Measurements from ENCODE around the gene MYO5C. TPM values are rescaled to one million over a fixed set of nuclear protein-coding genes. Genes with fewer than 3 reads are reported as not detected.
A peak's percentile ranks its signal among the peaks of the same experiment; 100 is the strongest.

MYO5C gene
- total RNA-seq, 1 donor from 2014 or later, result 2.2 TPM

DNA sequence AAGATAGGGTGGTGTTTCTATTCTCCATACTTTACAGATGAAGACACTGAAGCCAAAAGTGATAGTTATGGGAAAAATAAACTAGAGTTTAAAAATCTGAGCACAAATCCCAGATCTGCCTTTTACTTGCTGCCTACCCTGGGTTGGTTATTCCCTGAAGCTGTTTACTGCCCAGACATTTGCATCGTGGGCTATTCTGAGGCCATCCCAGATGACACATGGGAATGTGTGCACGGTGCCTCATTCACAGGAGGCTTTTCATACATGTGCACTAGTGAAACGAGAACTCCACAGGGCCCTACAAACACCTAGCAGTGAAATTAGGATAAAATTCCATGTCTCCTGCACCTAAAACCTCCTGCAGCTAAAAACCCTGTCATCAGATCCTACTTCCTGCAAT, 17.5 kb downstream of the MYO5C start:
- no peak for DNase-seq (ENCODE audit: low spot score)

DNA sequence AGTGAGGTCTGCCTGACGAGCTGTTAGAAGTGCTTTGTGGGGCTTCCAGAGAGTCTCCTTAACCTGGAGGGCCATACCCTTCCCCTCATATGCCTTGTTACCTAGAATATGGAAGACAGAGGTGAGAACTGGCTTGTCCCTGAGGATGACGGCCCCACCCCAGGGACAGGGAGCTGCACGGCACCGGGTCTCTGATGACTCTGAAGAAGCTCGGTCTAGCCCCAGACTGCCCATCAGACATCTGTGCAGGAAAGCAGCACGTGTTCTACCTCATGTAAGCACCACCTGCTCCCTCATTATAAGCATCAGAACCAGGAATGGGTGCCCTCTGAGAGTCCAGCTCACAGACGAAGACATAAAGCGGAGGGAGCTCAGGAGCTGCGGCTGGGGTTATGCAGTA, 18.0 kb downstream of the MYO5C start:
- no peak for DNase-seq (ENCODE audit: low spot score)

DNA sequence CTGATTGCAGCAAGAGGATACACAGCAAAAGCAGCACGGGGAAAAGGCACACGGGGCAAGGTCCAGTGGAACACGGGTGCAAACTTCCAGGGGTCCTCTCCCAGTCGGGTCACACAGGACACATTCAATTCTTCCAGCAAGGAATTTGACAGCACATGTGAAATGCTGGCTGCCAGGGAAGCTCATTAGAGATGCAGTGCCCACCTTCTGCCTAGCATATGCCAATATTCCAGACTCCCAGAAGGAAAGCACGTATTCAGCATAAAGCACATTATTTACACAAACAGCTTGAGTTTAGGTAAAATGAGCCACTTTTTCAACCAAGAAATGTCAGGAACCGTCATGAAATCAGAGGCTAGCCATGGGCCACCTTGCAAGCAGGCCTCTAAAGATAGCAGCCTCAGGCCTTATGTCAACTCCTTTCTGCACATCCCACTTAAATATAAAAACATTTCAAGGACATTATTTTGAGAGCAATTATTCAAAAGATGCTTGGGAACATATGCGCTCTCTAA, 19.3 kb downstream of the MYO5C start:
- no peak for DNase-seq (ENCODE audit: low spot score)

DNA sequence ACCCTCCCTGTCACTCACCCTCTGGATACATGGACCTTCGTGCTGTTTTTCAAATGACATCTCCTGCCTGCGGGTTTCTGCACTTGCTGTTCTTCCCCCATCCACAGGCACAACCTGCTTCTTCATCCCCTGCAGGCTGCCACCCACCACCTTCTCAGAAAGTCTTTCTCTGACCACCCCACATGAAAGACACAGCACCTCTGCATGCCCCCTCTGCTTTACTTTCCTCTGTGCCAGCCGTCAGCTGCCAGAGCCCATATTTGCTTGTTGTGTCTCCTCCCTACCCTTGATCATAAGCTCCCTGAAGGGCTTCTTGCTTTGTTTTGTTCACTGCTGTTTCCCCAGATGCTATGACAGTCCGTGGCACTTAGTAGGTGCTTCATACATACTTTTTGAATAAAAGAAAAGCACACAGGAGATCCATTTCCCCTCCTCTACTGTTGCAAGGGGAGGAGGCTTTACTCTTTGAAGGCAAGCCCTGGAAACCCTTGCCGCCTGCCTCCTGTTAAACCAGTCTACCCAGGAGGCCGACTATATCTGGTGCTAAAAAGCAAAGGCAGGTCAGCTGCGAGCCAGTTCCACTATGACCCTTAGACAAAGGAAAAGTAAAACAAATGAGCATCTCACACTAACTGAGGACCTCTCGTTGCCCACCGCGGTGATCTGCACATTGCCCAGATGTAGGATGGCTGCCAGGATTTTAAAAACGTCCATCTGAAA, 31.9 kb downstream of the MYO5C start:
- DNase-seq (ENCODE audit: low spot score), result no peak

DNA sequence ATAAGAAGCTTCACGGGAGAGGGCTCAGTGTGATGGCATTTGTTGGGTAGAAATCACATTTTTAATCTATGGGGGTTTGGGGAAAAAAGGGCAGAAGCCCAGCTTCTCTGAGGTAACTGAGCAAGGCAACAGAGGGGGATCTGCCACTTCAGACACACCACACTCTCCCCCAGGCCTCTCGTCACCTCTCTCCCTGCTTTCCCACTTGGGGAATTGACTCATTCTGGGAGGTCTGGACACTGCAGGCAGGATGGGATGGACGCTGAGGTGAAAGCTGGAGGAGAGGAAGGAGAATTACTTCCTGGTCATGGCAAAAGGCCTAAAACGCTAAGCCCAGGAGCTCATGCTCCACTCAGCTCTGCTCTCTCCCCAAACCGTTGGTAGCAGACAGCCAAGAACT, 33.2 kb downstream of the MYO5C start:
- no peak for DNase-seq (ENCODE audit: low spot score)

DNA sequence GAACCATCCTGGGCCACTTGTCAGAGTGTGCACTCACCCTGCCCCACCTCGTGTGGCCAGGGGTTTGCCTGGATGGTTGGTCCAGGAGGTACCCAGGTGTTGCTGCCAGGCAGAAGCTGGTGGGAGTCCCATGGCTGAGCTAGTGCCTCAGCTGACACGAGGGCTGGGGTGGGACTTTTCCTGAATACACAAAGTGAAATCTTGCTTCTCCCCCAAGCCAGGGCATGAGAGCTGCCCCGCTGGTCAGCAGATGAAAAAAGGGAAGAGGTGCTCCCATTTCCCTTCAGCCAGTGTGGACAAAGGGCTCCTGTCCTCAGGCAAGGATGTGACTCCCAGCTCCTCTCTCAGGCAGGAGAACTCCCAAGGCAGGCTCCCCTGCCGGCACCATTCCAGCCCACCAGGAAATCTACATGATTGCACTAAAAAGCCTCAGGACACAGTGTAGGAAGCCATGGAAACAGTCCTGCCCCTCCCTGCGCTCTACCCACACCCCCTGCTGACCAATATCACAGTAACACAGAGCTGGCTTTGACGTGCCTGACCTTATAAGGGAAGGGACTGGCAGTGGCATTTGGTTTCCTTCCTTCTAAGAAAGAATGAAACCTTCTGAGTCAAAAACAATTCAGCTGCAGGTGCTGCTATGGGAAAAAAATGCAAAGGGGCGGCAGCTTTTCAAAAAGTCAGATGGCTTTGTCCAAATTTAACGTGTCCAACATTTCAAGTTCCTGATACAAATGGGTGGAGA, 33.9 kb downstream of the MYO5C start:
- peak; percentile 72 for DNase-seq (ENCODE audit: low spot score)

DNA sequence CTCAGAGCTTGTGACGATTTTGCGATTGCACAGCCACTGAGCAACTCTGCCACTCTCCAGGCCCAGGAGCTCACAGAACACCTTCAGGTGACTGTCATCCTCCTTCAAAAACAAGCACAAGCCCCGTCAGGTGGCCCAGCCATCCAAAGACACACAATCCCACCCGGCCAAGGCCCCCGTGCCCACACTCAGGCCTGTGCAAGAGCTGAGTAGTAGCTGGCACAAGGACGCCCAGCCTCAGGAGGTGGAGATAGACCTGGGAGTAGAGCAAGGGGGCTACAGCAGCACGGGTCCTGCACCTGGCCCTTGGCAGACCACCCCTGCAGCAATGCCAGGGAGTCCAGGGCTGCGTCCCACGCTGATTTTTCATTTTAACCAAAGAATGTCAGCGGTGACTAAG, 34.6 kb downstream of the MYO5C start:
- no peak for DNase-seq (ENCODE audit: low spot score)

DNA sequence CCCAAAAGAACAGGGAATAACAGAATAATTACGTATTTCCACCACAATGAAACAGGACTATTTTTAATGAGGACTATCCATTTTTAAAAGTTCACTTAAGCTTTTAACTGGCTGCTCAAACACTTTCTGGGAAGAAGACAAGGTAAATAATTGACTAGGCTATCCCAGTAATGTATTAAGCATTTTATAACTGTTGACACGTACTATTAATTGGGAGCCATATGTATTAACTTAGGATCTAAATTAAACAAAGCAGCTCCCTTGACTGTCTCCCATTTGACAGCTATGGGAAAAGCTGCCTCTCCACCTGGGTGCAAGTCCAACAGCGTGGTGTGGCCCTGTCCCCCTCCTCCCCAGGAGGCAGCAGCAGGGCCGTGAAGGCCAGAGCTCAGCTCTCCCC, 36.1 kb downstream of the MYO5C start:
- no peak for DNase-seq (ENCODE audit: low spot score)

DNA sequence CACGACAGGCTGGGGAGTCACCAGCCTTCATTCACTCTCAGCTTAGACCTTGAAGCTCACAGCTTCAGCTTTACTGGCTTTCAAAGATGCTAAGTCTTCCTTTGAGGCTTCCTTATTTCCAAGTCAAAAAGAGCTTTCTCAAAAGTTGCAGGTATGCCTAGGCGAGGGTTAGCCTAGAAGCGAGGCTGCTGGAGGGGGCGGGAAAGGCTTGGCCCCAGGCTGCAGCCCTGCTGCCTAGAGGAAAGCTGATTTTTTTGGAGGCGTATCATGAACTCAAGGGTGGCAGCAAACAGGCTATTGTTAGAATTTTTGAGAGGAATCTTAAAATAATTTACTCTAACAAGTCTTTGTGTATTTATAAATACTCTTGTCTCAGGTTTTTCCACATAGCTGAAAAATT, 37.1 kb downstream of the MYO5C start:
- no peak for DNase-seq (ENCODE audit: low spot score)

DNA sequence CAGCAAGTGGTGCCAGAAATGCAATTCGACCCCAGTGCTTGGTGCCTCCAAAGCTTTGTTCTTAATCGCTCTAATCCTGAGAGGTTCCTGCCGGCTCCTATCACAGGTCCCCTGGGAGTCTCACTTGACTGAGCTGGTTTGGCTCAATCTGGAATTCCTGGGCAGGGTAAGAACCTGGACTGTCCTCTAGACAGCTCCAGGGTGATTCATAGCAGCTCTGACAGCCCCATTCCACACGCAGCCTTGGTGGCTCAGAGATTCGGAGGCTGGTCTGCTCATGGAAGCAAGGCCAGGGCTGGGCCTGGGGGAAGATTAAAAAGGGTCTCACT, 37.9 kb downstream of the MYO5C start:
- DNase-seq (ENCODE audit: low spot score), result peak; percentile 55

DNA sequence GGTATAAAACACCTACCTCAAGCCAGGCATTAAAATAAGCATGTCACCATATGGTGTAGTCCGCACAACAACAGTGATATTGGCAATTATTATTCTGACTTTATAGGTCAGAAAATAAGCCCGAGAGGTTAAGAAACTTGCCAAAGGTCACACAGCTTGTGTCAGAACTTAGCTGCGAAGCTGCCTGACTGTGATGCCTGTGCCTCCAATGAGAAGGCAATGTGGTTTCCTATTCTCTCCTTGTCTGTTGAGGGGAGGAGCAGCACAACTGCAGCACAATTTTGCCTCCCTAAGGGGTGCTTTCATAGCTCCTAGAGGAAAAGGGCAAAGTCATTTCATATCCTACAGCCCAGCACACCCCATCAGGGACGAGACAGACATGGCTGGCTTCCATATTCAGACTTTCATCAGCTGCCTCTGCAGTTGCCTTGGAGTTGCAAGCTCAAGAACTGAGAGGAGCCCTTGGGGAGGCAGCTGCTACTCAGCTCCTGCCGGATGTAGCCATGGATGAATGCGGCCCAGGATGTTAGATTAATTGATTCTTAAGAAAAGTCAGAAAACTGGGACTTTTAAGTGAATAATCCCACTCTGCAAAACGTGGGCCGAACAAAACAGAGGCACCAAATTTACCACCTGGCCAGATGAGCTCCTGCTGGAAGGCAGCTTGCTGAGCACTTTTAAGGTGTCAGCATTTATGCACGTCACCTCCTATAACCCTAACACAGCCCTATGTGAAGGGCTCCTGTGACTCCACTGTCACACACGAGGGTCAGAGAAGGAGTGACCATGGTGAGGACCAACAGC, 38.5 kb downstream of the MYO5C start:
- peak; percentile 25 for DNase-seq (ENCODE audit: low spot score)

DNA sequence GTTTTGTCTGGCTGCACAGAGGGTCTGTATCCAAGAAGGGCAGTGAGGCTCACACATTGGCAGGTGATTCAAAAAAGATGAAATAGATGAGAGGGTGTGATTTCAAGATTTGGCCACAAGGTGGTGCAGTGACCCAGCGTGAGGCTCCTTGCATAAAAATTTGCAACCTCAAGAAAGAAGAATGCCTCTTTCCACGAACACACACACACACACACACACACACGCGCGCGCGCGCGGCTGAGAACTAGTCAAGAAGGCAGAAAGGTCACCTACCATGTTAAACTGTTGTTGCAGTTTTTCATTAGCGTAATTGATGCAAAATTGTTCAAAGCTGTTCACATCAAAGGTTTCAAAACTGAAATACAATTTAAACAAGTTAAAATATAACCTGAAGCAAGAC, 39.2 kb downstream of the MYO5C start:
- peak; percentile 86 for DNase-seq (ENCODE audit: low spot score)

DNA sequence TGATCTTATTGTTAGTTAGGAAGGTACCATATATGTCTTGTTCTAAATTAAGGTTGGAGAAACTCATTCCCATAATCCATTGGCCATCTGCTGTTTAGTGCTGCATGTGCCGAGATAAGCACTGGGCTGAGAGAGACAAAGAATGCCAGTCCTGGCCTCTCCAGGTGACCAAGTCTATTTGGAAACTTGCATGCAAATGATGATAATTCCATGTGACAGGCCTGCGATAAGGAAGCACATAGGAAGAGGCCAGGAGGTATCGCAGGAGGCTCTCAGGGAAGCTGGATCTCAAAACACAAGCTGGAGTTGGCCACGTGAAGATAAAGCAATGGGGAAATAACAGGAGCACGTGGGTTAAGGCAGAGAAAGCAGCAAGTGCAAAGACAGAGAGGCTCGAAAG, 39.7 kb downstream of the MYO5C start:
- DNase-seq (ENCODE audit: low spot score), result no peak

DNA sequence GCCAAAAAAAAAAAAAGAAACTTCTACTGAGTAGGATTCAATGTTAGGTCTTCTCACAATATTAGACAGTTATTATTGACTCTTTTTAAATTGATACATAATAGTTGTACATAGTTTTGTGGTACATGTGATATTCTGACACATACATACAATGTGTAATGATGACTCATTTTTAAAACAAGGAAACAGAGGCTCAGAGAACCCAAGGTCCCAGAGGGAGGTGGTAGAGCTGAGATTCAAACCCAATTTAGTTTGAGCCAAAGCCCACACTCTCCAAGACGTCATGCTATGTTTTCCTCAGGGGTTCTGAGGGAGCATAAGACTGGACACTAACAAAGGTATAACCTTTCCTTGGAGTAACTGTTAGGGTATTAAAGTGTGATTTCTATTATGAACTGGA, 40.6 kb downstream of the MYO5C start:
- DNase-seq (ENCODE audit: low spot score), result no peak

DNA sequence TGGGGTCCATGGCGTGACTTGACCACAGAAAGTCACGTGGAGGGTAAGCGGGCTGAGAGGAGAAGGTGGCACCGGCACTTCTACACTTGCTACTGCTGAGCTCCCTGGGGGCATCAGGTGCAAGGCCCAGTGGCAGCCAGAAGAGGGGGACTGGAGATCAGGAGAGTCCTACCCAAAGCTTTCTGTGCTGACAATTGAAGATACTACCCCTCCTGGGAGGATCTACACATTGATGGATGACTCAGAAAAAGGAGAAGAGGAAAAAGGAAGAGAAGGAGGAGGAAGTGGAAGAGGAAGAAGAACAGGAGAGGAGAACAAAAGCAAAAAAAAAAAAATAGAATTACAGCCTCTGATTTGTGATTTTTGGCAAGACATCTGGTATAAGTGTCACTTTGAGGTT, 41.2 kb downstream of the MYO5C start:
- DNase-seq (ENCODE audit: low spot score), result no peak

DNA sequence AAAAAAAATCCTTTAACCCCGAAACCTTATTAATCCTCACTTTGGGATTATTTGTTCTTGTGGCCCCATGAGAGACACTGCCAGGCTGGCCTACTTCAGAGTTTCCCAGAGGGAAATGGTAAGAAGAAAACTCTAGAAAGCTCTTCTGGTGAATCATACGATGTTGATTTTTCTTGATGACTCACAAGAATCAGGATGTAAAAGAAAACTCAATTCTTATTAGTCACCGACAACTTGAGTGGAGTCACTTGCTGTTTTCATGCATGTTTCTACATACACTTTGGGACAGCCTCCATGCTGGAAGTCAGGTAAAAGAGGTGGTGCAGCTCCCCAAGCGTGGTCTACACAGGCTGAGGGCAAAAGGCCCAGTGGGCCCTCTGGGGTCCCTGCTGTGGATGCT, 42.8 kb downstream of the MYO5C start:
- DNase-seq (ENCODE audit: low spot score), result peak; percentile 42

DNA sequence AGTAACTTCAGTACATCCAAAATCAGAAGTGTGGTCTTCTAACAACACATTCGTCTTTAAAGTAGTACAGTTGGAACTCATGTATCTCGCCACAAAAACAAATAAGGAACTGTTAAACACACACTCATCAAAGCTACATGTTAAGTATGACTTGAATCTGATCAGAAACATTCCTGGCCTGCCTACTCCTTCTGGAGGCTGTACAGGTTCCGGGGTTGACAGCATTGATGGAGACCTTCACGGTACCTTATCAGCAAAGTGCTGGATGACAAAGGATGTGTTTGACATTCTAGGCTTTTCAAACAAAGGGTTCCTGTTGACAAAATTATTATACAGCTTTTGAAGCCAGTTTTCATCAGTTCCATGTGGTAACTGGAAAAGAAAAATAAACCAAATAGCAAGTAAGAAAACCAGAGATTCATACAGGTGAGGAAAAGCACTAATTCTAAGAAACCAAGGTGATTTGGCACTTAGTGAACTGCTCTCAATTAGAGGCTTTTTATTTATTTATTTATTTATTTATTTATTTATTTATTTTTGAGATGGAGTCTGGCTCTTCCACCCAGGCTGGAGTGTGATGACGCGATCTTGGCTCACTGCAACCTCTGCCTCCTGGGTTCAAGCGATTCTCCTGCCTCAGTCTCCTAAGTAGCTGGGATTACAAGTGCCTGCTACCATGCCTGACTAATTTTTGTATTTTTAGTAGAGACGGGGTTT, 44.3 kb downstream of the MYO5C start:
- DNase-seq (ENCODE audit: low spot score), result no peak

DNA sequence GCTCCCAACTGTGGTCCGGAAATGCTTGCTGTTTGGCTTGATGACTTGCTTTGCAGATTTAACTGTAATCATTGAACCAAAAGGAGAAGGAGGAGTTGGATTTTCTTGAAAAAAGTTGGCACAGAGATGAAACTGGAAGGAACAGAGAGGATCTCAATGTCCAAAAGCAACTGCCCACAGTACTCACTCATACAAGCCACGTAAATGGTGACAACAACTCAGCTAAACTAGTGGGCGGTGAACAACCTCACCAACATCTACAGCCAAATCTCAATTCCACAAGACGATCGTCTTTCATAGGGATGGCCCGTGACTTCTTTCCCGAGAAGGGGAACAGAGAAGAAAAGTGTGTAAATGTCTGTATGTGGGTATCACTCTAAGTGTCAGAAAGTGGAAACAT, 48.1 kb downstream of the MYO5C start:
- no peak for DNase-seq (ENCODE audit: low spot score)

DNA sequence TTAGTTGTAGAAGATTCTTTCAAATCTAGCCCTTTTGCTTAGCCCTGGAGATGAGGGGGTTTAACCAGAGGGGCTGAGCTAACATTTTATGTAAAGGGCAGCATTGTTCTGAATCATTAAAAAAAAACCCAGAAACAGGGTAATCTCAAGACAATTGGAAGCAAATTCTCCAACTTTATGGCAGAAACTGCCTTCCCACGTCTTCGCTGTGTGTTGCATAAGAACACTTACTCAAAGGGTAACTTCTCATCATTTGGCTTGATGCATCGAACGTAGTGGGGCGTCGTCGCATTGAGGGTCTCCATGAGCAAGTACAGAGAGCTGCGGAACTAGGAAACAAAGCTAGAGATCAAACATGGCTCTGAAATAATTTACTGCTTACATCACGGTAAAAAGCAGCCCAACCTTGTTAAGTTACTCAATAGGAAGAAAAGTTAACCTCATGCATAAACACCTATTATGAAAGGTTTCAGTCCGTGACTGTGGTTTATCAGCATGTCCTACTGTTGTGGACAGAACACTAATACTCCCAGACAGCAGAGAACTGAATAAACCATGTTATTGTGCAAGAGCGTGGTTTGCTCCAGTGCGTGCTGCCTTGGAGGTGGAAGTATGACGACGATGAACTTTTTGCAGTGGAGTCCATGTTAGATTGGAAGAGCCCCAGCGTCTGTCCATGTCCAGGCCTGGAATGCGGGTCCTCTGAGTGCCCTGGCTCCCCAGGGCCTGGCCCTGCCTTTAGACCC, 48.7 kb downstream of the MYO5C start:
- DNase-seq (ENCODE audit: low spot score), result no peak

DNA sequence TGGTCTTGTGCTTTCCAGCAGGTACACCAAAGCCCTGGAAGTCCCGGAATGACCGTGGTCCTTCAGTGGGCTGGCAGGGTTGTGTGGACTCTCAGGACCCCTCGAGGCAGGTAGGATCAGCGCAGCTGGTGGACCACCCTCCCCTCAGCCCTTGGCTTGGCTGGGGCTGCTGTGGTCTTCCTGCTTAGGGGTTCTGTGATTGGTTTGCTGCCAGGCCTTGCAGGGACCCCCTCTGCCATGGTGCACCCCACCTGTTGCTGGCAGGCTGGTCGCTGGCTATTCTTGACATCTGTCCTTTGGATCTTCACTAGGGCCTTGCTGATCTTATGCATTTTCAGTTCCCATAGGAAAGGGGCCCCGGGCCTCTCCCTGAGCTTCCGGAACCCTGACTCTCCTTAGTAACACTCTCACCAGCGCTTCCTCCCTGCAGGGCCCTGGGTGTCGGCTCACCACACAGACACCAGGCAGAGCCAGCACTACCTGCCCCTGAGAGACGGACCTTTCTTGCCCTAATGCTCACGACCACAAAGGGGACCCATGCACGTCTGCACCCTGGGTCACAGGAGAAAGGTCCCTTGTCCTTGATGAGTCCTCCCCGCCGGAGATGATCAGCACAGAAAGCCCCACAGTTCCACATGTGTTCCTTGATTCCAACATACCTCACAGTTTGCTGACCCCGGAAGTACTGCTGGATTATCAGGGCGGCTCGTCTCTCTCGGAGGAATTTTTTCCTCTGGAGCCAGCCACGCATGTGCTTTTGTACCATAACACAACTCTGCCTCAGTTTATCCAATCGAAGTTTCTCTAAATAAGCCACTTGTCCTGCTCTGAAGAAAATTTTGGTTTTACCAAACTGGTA, 51.7 kb downstream of the MYO5C start:
- no peak for DNase-seq (ENCODE audit: low spot score)
